ENCODE data around the gene MED29. TPM values are rescaled to one million over a fixed set of nuclear protein-coding genes. Genes with fewer than 3 reads are reported as not detected.

The MED29 gene
- total RNA-seq, 1 donor from 2014 or later = 27.0 TPM

GRCh38 chr19:39359026-39359425 is 32.2 kb upstream of the MED29 start:
- H4K20me1 ChIP-seq (ENCODE audit: insufficient read depth, low read length) = peaks cover 17% of the 10 kb centered on the region
- Mint-ChIP-seq H3K36me3 (ENCODE audit: low read depth, unreplicated experiment) (peaks cover 33% of the 10 kb centered on the region), H3K9me3 (ENCODE audit: unreplicated experiment) (no peaks in the 10 kb centered on the region), H3K27me3 (ENCODE audit: low read depth, unreplicated experiment) (no peaks in the 10 kb centered on the region), H3K4me3 (ENCODE audit: unreplicated experiment) (no peak overlapping the region), H3K4me1 (ENCODE audit: low read depth, unreplicated experiment) (peaks cover 20% of the 10 kb centered on the region), H3K27ac (ENCODE audit: unreplicated experiment) (no peak overlapping the region)
- no peak overlapping the region for H3K9ac ChIP-seq (ENCODE audit: low read length)
- FAIRE-seq (no peak), DNase-seq (ENCODE audit: low read depth) (no peak)
- no peak overlapping the region for H3K4me3 ChIP-seq (ENCODE audit: insufficient read depth, low read depth, low read length)
- H3K79me2 ChIP-seq (ENCODE audit: insufficient read depth, low read length) = peaks cover 9% of the 10 kb centered on the region
- H3K36me3 ChIP-seq (ENCODE audit: insufficient read depth, low read length) = peaks cover 54% of the 10 kb centered on the region
- H3K27ac ChIP-seq (ENCODE audit: low read depth, low read length) = no peak overlapping the region
- no peak overlapping the region for H2AFZ ChIP-seq (ENCODE audit: low read depth, low read length)
- peaks cover 24% of the 10 kb centered on the region for H3K4me1 ChIP-seq (ENCODE audit: insufficient read depth, low read length)
- no peak overlapping the region for H3K4me2 ChIP-seq (ENCODE audit: low read length)
- no peaks in the 10 kb centered on the region for H3K27me3 ChIP-seq (ENCODE audit: insufficient read depth, low read length)
- H3K9me3 ChIP-seq (ENCODE audit: insufficient read depth, low read depth, low read length) = no peaks in the 10 kb centered on the region
- TF ChIP-seq CTCF (IDR thresholded peaks at IDR 0.05; ENCODE audit: insufficient read depth, low read depth, low read length) (no peak), EZH2 (IDR thresholded peaks at IDR 0.05; ENCODE audit: insufficient read depth, low read length) (no peak)

GRCh38 chr19:39360599-39360998 is 30.6 kb upstream of the MED29 start:
- Mint-ChIP-seq H3K4me1 (ENCODE audit: low read depth, unreplicated experiment) (peaks cover 21% of the 10 kb centered on the region), H3K27me3 (ENCODE audit: low read depth, unreplicated experiment) (no peaks in the 10 kb centered on the region), H3K4me3 (ENCODE audit: unreplicated experiment) (no peak overlapping the region), H3K27ac (ENCODE audit: unreplicated experiment) (no peak overlapping the region), H3K9me3 (ENCODE audit: unreplicated experiment) (no peaks in the 10 kb centered on the region), H3K36me3 (ENCODE audit: low read depth, unreplicated experiment) (peaks cover 33% of the 10 kb centered on the region)
- H3K27me3 ChIP-seq (ENCODE audit: insufficient read depth, low read length) = no peaks in the 10 kb centered on the region
- peaks cover 18% of the 10 kb centered on the region for H4K20me1 ChIP-seq (ENCODE audit: insufficient read depth, low read length)
- H3K27ac ChIP-seq (ENCODE audit: low read depth, low read length) = no peak overlapping the region
- H3K4me2 ChIP-seq (ENCODE audit: low read length) = no peak overlapping the region
- H3K4me1 ChIP-seq (ENCODE audit: insufficient read depth, low read length) = peaks cover 26% of the 10 kb centered on the region
- TF ChIP-seq EZH2 (IDR thresholded peaks at IDR 0.05; ENCODE audit: insufficient read depth, low read length) (no peak), CTCF (IDR thresholded peaks at IDR 0.05; ENCODE audit: insufficient read depth, low read depth, low read length) (no peak)
- H3K36me3 ChIP-seq (ENCODE audit: insufficient read depth, low read length) = peaks cover 44% of the 10 kb centered on the region
- peaks cover 12% of the 10 kb centered on the region for H3K79me2 ChIP-seq (ENCODE audit: insufficient read depth, low read length)
- no peak overlapping the region for H2AFZ ChIP-seq (ENCODE audit: low read depth, low read length)
- H3K4me3 ChIP-seq (ENCODE audit: insufficient read depth, low read depth, low read length) = no peak overlapping the region
- DNase-seq (ENCODE audit: low read depth) = no peak
- no peak overlapping the region for H3K9ac ChIP-seq (ENCODE audit: low read length)
- no peak for FAIRE-seq
- H3K9me3 ChIP-seq (ENCODE audit: insufficient read depth, low read depth, low read length) = no peaks in the 10 kb centered on the region
